AG09309 (cell line): ENCODE results near the gene RPA1.
"Not testable (repeated sequence)": the region's sequence is repeated elsewhere in the genome, so short reads cannot be mapped to it uniquely, and the experiment has no call there.

Experiments used
- DNase-seq: peaks from one replicate; pipeline ENCODE4 v3.0.0-alpha.2; 2010; ENCODE audit warnings: low read depth
- H3K4me3 ChIP-seq: 2 replicates; pipeline ENCODE4 v1.5.1; 2011; ENCODE audit warnings: mild to moderate bottlenecking, low read depth, low read length, moderate library complexity; ENCODE audit not compliant: control insufficient read depth
- CTCF ChIP-seq: IDR thresholded peaks from 2 replicates; pipeline ENCODE4 v1.5.1; 2011; ENCODE audit warnings: mild to moderate bottlenecking, low read depth, low read length, inconsistent platforms; ENCODE audit not compliant: insufficient read depth, control insufficient read depth; ENCODE audit errors: missing control alignments

The RPA1 gene

GRCh38 chr17:1800240-1800639 is 29.6 kb upstream of the RPA1 start:
- no peak overlapping the region for H3K4me3 ChIP-seq
- TF ChIP-seq CTCF, result no peak
- DNase-seq, result no peak

- DNase-seq, result no peak
- no peak for TF ChIP-seq CTCF
- H3K4me3 ChIP-seq, result no peak overlapping the region
These were observed 29.1 kb upstream of the RPA1 start for GRCh38 chr17:1800712-1801111.

- no peak for TF ChIP-seq CTCF
- H3K4me3 ChIP-seq, result no peak overlapping the region
- DNase-seq, result no peak
These were observed 27.4 kb upstream of the RPA1 start for GRCh38 chr17:1802429-1802828.

- no peak for DNase-seq
- H3K4me3 ChIP-seq, result no peak overlapping the region
- no peak for TF ChIP-seq CTCF
These were observed 26.5 kb upstream of the RPA1 start for GRCh38 chr17:1803280-1803679.

GRCh38 chr17:1807890-1808289 is 21.9 kb upstream of the RPA1 start:
- no peak for TF ChIP-seq CTCF
- H3K4me3 ChIP-seq, result no peak overlapping the region
- no peak for DNase-seq

- no peak for DNase-seq
- TF ChIP-seq CTCF, result no peak
- no peak overlapping the region for H3K4me3 ChIP-seq
These were observed 21.2 kb upstream of the RPA1 start for GRCh38 chr17:1808644-1809043.

- not testable (repeated sequence) for H3K4me3 ChIP-seq, DNase-seq
These were observed 20.0 kb upstream of the RPA1 start for GRCh38 chr17:1809815-1810214.
